Loucy (cell line): ENCODE results near the gene FOXRED1.

ENCODE experiments used
- EZH2phosphoT487 ChIP-seq: fragments of 200-600 bp; IDR thresholded peaks from 2 replicates; pipeline ENCODE4 v1.6.1; 2018; ENCODE audit warnings: antibody characterized with exemption, mild to moderate bottlenecking, moderate library complexity, borderline replicate concordance
- TF ChIP-seq, protein P1 (sequence below): fragments of 200-600 bp; sonication (generic); conservative IDR thresholded peaks from 2 replicates; pipeline ENCODE4 v1.5.1; 2014; ENCODE audit warnings: mild to moderate bottlenecking, antibody characterized with exemption, low read length

DNA sequence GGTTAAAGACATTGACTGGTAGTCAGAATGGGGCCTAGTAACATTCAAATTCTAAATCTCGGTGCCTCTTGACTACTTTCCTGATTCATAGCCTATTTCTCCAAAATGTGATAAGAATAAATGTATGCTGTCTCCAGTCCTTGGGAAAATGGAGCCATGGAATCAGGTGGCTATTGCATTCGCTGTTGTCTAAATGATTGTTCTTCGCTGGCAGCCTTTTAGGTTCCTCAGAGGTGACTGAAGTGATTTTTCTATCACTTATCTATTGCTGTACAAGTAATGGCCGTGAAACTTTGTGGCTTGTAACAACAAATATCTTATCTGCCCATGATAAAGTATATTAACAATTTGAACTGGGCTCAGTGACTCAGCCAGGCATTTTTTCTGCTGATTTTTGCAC lies 15.7 kb upstream of the FOXRED1 start:
- TF ChIP-seq, protein P1, sequence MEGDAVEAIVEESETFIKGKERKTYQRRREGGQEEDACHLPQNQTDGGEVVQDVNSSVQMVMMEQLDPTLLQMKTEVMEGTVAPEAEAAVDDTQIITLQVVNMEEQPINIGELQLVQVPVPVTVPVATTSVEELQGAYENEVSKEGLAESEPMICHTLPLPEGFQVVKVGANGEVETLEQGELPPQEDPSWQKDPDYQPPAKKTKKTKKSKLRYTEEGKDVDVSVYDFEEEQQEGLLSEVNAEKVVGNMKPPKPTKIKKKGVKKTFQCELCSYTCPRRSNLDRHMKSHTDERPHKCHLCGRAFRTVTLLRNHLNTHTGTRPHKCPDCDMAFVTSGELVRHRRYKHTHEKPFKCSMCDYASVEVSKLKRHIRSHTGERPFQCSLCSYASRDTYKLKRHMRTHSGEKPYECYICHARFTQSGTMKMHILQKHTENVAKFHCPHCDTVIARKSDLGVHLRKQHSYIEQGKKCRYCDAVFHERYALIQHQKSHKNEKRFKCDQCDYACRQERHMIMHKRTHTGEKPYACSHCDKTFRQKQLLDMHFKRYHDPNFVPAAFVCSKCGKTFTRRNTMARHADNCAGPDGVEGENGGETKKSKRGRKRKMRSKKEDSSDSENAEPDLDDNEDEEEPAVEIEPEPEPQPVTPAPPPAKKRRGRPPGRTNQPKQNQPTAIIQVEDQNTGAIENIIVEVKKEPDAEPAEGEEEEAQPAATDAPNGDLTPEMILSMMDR = no peak
- no peak for TF ChIP-seq EZH2phosphoT487
